NB4 (cell line): ENCODE data around the gene CACNG4.

Source experiments
- CTCF ChIP-seq: IDR thresholded peaks from one replicate; pipeline ENCODE4 v1.5.1; 2012; ENCODE audit warnings: low read depth, low read length
- MAX ChIP-seq: IDR thresholded peaks from 2 replicates; pipeline ENCODE4 v1.6.1; 2011; ENCODE audit warnings: low read depth, low read length
- MYC ChIP-seq: IDR thresholded peaks from 2 replicates; pipeline ENCODE4 v1.6.1; 2011; ENCODE audit warnings: low read depth, low read length
- POLR2A ChIP-seq: IDR thresholded peaks from 2 replicates; pipeline ENCODE4 v1.6.1; 2011; ENCODE audit warnings: mild to moderate bottlenecking; ENCODE audit not compliant: insufficient read length; ENCODE audit errors: extremely low read depth

- no peak for TF ChIP-seq CTCF
- no peak for TF ChIP-seq POLR2A
- TF ChIP-seq MYC = no peak
- no peak for TF ChIP-seq MAX
Measured at GRCh38 chr17:67053438-67054000, 89.0 kb downstream of the CACNG4 start.
